Anterior cingulate cortex (tissue), 58 donors: ENCODE measurements around the gene RHOV.
A peak's percentile ranks its signal among the peaks of the same experiment; 100 is the strongest.
"Not testable (repeated sequence)": the region's sequence is repeated elsewhere in the genome, so short reads cannot be mapped to it uniquely, and the experiment has no call there.

Experiments
- DNase-seq, 58 donors: peaks; one replicate each; lab custom pipeline; 2025; lab: John Stamatoyannopoulos, UW

The RHOV gene

GRCh38 chr15:40878785-40879184, 4.8 kb upstream of the RHOV start:
- no peak for DNase-seq

- no peak for DNase-seq
These were observed 3.7 kb upstream of the RHOV start for GRCh38 chr15:40877694-40878093.

- no peak for DNase-seq
These were observed 2.1 kb upstream of the RHOV start for GRCh38 chr15:40875991-40876730.

- peak in 1 of 58 donors; percentile 29 for DNase-seq
These were observed 992 bp downstream of the RHOV start for GRCh38 chr15:40872791-40873693.

- DNase-seq, result no peak
These were observed 2.1 kb downstream of the RHOV start for GRCh38 chr15:40871749-40872617.

GRCh38 chr15:40870716-40871115, 3.3 kb downstream of the RHOV start:
- no peak for DNase-seq

- DNase-seq, result no peak
These were observed 4.3 kb downstream of the RHOV start for GRCh38 chr15:40869686-40870085.

GRCh38 chr15:40867199-40867598, 6.8 kb downstream of the RHOV start:
- no peak for DNase-seq

GRCh38 chr15:40863660-40864270, 10.3 kb downstream of the RHOV start:
- DNase-seq, result no peak

GRCh38 chr15:40861147-40861546, 12.9 kb downstream of the RHOV start:
- not testable (repeated sequence) for DNase-seq

- DNase-seq, result peak in 35 of 58 donors; percentile 5 to 70 (median 30)
These were observed 14.7 kb downstream of the RHOV start for GRCh38 chr15:40859206-40859851.

GRCh38 chr15:40858706-40859105, 15.3 kb downstream of the RHOV start:
- no peak for DNase-seq

- DNase-seq, result peak in 50 of 58 donors; percentile 7 to 72 (median 38)
These were observed 16.3 kb downstream of the RHOV start for GRCh38 chr15:40857601-40858341.

- no peak for DNase-seq
These were observed 17.3 kb downstream of the RHOV start for GRCh38 chr15:40856746-40857145.

- DNase-seq, result no peak
These were observed 18.3 kb downstream of the RHOV start for GRCh38 chr15:40855706-40856234.

GRCh38 chr15:40854161-40854560, 19.9 kb downstream of the RHOV start:
- no peak for DNase-seq

GRCh38 chr15:40853241-40853890, 20.7 kb downstream of the RHOV start:
- DNase-seq, result no peak

GRCh38 chr15:40852529-40852928, 21.5 kb downstream of the RHOV start:
- DNase-seq, result no peak
